HG03280 (cell line): ENCODE measurements around the gene TMCC3.

Experiments used
- ATAC-seq: cut with Tn5 transposase; IDR thresholded peaks from one replicate; pipeline ENCODE4 v1.9.1; 2021; ENCODE audit warnings: mild to moderate bottlenecking, moderate library complexity; ENCODE audit not compliant: unreplicated experiment

The TMCC3 gene

DNA sequence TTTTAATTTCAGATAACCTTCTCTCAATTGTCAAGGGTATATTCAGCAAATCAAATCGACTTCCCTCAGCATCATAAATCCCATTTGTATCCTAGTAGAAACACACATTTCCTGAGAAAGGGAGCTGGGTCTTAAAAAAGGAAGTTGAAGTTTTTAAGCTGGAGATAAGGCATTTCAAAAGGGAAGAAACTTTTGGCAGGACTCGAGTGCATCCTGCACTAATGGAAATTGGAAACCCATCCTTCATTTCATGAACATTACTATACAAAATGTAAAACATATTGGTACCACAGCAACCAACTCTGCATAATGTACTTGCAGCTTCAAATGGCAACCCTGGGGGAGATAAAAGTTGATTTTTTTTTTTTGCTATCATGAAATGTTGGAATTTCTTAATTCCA, 23.7 kb upstream of the TMCC3 start:
- no peak for ATAC-seq

DNA sequence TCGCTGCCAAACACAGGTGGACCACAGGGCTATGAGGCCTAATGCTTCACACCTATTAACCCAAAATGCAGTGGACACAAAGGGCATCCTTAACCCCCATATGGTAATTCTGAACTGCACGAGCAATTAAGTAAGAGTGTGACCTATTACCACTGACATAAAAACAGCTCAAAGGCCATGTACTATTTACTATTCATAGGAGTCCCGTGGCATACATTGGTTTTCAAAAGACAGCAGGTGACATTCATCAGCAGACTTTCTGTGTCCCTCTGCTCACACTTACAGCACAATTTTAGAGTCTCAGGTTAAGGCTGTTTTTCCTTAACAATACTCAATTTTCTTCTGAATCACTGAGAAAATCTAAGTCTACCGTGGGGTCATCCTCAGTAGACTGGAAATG, 23.1 kb upstream of the TMCC3 start:
- no peak for ATAC-seq

DNA sequence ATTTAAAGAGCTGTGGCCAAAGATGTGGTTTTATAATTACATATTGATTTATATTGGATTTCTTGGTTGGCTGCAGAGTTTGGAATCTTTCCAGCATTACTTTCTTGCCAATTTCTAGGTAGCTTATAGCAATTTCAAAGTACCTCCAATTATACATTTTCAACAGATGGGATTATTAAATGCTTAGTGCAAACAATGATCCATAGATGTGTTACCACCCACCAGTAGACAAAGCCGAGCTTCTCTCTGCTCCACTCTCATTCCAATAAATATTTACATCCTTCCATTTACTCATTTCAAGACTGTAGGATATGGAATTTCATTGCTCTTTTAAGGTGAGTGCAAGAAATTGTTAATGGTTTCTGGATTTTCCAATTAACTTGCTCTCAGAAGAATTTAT, 21.6 kb upstream of the TMCC3 start:
- no peak for ATAC-seq

DNA sequence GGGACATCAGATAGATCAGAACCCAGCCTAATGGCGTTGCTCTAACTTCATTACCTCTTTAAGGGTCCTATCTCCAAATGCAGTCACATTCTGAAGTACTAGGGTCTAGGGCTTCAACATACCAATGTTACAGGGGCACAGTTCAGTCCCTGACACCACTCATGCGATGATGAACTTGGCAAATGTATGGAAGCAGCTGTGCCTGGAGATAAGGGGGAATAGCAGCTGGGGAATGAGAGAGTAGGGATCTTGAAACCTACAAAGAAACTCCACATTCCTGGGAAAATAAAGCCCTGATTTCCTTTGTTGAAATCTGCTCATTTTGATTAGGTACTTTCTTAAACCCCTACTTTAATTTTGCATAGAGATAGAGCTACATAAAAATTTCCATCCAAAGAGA, 20.5 kb upstream of the TMCC3 start:
- ATAC-seq = no peak

DNA sequence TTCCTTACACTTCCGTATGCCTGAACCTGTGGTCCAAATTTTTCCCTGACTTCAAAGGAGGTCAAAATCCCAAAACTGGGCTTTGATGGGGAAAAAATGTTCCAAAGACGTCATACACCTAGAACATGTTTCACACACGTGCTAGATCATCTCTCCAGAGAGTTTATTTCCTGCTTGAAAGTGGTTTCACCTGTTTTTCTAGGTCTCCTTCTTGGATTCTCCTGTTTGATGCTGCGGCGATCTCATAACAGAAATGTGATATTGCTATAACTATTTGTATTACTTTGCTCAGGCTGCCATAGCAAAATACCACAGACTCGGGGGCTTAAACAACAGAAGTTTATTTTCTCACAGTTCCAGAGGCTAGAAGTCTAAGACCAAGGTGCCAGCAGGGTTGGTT, 19.7 kb upstream of the TMCC3 start:
- no peak for ATAC-seq

GRCh38 chr12:94667031-94667540, 16.7 kb upstream of the TMCC3 start:
- ATAC-seq = no peak

DNA sequence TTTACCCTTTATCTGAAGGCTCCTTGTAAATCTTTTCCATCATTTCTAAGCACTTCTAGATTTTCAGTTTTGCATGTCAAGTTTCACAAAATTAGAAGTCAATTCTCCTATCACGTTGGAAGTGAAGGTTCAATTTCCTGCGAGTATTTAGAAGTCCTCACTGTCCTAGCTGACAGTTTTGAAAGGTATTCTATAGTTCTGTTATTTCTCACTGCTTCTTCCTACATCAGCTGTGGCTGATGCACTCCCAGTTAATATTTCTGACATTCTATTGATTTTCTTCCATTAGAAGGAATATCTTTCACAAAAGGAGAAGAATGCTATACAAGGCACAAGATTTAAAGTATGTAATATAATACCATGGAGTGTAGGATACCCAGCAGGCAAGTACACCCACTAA, 15.8 kb upstream of the TMCC3 start:
- no peak for ATAC-seq

GRCh38 chr12:94663702-94664101, 13.3 kb upstream of the TMCC3 start:
- no peak for ATAC-seq

GRCh38 chr12:94663071-94663470, 12.7 kb upstream of the TMCC3 start:
- ATAC-seq = no peak

DNA sequence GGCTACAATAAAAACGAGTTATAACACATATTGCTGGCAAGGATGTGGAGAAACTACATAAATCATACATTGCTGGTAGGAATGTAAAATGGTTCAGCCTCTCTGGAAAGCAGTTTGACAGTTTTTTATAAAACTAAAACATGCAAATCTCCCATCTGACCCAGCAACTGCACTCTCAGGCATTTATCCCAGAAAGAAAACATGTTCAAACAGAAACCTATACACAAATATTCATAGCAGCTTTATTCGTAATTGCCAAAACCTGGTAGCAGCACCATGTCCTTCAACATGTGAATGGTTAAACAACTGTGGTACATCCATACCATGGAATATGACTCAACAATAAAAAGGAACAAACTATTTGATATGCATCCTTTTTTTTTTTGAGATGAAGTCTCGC, 10.1 kb upstream of the TMCC3 start:
- ATAC-seq = no peak

- no peak for ATAC-seq
Measured at GRCh38 chr12:94659346-94659930, 9.1 kb upstream of the TMCC3 start.

GRCh38 chr12:94658931-94659330, 8.6 kb upstream of the TMCC3 start:
- no peak for ATAC-seq

- no peak for ATAC-seq
Measured at GRCh38 chr12:94656556-94656955, 6.2 kb upstream of the TMCC3 start.

DNA sequence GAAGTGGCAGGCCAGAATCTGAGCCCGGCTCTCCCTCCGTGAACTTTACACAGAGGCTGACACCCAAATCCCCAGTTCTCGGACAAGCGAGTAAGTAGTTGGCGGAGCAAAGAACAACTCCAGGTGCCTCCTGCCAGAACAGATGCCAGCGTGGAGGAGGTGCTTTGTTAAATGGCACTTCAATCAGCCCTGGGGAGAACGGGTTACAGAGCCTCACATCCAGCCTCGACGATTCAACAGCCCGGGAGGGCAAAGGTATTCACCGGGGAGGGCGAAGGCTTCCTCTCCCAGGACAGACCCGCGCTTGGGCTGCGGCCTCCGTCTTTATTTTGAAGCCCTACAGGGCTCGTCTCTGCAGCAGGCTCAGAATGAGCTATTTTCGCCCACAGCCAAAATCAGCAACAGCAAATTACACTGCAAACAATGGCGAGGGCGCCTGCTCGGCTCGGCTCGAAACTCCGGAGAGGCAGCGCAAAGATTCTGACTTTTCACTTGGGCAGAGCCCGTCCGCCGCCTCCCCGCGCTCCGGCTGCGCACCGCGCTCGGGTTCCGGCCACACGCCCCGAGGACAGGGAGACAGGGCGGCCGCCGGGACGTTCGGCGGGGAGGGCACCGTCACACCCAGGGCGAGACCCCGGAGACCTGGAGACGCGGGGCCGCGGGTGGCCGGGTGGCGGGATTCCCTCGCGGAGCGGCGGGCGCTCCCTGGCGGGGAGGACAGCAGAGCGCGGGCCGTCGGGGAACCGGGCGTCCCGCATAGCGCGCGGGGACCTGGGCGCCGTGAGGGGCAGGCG, 811 bp downstream of the TMCC3 start:
- peak; percentile 47 for ATAC-seq

DNA sequence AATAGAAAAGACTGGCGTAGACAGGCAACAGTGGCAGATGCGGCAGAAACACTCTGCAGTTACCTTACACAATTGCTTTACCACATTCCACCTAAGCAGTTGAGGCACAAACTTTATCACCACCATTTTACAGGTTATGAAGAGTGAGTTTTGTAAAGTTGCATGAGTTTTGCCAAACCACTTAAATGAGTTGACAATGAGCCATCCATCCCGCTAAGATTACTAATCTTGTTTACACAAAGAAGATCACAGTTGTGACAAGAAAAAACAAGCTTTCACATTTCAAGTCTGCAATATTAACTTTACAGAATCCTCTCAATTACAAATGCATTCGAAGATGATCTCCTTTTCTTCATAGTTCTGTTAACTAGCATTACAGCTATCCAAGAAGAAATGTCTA, 1.8 kb downstream of the TMCC3 start:
- no peak for ATAC-seq

- ATAC-seq = no peak
Measured at GRCh38 chr12:94644141-94644979, 6.0 kb downstream of the TMCC3 start.

DNA sequence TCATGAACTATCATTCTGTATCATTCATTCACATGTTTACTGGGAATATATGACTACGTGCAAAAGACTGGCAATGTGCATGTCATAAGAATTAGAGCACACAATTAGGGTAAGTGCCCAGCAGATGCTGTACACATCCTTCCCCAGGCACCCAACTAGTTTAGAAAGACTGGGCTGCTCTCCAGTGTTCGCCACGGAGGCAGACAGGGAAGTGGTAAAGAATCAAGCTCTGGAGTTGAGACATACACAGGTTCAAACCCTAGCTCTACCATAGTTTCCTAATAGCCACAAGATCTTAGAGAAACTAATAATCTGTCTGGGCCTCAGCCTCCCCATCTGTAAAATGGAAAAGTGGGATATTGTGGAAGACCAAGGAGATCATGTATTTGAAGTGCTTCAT, 6.8 kb downstream of the TMCC3 start:
- no peak for ATAC-seq

DNA sequence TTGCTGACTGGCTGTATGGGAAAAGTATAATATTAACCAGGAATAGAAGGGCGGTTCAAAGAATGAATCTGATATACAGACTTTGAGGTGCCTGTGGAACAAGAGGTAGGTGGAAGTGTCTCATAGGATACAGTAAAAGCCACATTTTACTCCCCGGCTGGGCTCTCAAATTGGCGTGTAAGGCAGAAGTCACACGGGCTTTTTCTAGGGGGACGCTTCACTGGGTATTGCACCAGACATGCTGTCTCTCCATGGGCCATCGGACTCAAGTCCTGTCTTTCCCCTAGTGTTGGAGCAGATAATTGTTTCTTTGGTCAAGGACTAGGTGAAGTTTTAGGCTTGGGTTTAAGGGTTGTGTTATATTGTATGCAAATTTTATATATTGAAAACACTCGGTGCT, 9.1 kb downstream of the TMCC3 start:
- ATAC-seq = no peak

GRCh38 chr12:94640134-94640928, 10.0 kb downstream of the TMCC3 start:
- ATAC-seq = peak; percentile 79

GRCh38 chr12:94638521-94638920, 11.8 kb downstream of the TMCC3 start:
- ATAC-seq = no peak
